ENCODE results near the gene AGTPBP1.

AGTPBP1 gene

DNA sequence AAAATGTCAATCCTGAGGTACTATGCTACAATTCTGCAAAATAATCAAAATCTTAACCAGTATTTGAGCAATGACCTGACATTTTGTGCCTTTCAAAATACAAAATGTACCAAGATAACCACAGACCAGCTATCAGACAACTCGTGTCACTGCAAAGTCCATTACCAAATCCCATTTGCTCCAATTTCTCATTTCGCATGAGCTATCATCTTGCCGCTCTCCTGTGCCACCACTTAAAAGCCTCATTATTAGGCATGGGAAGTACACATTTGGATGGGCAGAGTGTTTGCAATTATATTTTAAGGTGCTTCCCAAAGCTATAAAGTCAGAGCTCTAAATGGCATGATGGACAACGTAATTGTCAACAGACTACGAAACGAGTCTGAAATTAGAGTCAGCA, 205.2 kb downstream of the AGTPBP1 start:
- no peak for DNase-seq (ENCODE audit: low spot score)

DNA sequence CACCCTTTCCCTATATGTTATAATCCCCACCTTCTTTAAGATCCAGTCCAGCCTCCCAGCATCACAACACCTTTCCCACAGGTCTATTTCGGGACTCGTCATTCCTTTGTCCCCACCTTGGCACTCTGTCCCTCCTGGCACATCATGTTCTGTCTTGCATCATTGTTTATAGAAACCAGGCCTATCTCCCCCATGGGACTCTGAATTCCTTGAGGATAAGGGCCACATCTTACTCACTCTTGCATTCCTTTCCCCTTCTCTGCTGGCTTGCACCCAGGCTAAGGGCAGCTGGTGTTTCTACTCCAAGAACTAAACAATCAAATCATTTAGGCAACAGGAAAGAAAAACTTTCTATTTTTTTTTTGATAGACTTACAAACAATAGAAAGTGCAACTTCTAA, 205.7 kb downstream of the AGTPBP1 start:
- DNase-seq (ENCODE audit: low spot score) = no peak

DNA sequence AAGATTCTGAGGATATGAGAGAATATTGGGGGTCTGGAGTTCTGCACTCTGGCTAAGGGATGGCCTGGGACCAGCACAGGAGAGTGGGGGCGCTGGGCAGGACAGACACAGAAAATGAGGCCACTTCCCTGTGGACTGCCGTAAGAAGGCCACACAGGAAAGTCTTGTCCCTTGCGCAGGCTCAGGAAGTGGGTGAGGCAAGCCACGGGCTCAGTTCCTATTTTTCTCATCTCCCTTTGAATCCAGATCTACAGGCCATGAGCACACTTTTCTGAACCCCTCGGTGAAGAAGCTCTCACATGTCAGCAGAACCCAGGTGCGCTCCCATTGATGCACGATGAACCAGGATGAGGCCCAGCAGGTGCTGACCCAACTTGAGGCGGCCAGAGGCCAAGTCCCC, 207.4 kb downstream of the AGTPBP1 start:
- no peak for DNase-seq (ENCODE audit: low spot score)

GRCh38 chr9:85533538-85533937, 208.2 kb downstream of the AGTPBP1 start:
- no peak for DNase-seq (ENCODE audit: low spot score)

- no peak for DNase-seq (ENCODE audit: low spot score)
Measured at GRCh38 chr9:85530721-85531120, 211.0 kb downstream of the AGTPBP1 start.

DNA sequence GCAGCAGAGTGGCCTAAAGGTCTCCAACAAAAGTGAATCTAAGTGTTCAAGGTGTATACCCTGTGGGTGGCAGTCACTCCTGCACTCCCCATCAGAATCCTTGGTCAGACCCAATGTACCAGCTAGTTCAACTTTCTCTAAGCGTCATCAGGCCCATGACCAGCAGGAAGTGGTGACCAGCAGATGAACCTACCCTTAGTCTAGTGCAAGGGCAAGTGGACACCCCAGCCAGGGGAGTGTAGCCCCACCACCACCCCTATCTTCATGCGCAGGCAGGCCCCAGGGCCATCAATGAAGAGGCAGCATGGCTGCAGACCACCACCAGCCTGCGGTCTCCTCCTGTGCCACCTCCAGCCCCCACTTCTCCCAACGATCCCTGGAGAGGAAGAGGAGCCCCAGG, 213.1 kb downstream of the AGTPBP1 start:
- no peak for DNase-seq (ENCODE audit: low spot score)

DNA sequence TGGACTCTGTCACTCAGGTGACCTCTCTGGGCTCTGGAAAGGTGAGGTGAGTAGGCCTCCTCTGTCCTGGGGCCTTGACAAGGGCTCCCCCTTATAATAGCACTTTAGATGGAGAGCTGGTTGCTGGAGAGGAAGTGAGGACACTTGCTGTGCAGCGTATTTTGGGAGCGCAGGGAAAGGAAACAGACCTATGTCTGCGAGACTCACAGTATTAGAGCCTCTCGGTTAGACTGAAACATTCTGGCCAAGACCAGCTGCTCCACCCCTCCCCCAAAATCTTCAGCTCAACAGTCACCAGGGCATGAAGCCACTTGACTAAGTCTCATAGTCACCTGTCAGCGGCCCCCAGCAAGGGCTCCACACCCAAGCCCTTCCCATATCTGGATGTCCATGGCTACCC, 213.6 kb downstream of the AGTPBP1 start:
- DNase-seq (ENCODE audit: low spot score) = no peak

GRCh38 chr9:85527331-85528020, 214.3 kb downstream of the AGTPBP1 start:
- no peak for DNase-seq (ENCODE audit: low spot score)

DNA sequence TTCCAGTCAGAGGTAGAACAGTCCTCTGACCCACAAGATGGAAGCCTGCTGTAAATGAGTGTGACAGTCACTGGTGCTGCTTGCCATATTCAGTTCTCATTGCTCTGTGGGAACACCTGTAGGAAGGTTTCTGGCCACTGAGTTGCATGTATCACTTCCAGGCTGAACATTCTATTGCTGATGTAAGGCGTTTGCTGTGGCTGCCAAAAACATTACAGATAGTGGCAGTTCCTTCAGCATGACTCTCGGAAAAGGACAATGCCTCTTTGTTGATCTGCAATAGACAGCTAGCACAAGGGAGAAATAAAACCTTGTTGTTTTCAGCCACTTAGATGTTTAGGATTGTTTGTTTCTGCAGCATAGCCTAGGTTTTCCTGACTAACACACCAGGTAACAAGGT, 217.2 kb downstream of the AGTPBP1 start:
- DNase-seq (ENCODE audit: low spot score) = no peak

DNA sequence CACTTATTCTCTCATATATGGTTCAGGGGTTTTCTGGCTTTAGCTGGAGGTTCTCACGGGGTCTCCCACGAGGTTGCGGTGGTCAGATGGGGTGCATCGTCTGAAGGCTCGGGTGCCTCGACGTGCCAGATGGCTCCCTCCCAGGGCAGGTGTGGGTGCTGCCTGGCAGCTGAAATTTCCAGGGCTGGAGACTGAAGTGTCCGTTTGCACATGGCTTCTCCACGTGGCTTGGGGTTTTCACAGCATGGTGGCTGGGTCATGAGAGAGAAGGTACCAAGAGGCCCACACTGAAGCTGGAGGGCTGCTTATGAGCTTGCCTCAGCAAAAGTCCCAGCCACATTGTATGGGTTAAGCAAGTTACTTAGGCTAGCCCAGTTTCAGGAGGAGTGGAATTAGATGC, 218.6 kb downstream of the AGTPBP1 start:
- DNase-seq (ENCODE audit: low spot score) = no peak

GRCh38 chr9:85522459-85523092, 219.2 kb downstream of the AGTPBP1 start:
- DNase-seq (ENCODE audit: low spot score) = no peak

DNA sequence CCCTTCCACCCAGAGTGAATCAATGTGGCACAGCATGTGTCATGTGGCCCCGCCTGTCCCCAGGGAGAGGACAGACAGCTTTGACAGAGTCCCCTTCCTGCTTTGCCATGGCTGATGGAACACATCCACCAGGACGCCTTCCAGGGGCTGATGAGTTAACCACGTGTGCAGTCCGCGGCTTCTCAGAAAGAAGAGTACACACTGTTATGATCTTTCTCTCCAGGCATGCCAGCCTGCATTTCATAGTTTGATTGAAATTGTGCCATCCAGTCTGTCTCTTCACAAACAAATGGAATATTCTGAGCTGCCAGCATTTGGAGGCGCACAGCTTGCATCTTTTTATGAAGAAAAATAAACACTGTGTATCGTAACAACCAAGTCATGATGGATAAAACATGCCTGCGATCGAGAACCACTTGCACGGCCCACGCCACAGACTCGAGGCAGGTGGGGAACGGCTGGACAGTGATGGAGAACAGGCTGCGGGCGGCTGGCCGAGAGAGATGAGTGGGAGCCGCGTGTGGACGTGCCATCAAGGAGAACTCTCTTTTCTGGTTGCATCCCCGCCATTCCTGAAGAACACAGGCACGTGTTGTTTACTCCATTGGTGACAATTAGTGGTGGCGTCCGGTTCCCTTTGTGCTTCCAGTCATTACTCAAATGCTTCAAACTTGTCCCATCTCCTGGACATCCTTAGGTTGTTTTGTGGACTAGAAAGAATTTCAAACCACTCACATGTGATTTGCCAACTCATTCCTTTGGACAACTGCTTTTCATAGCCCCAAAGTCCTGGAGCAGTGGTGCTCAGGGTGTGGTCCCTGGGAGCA, 220.2 kb downstream of the AGTPBP1 start:
- no peak for DNase-seq (ENCODE audit: low spot score)

DNA sequence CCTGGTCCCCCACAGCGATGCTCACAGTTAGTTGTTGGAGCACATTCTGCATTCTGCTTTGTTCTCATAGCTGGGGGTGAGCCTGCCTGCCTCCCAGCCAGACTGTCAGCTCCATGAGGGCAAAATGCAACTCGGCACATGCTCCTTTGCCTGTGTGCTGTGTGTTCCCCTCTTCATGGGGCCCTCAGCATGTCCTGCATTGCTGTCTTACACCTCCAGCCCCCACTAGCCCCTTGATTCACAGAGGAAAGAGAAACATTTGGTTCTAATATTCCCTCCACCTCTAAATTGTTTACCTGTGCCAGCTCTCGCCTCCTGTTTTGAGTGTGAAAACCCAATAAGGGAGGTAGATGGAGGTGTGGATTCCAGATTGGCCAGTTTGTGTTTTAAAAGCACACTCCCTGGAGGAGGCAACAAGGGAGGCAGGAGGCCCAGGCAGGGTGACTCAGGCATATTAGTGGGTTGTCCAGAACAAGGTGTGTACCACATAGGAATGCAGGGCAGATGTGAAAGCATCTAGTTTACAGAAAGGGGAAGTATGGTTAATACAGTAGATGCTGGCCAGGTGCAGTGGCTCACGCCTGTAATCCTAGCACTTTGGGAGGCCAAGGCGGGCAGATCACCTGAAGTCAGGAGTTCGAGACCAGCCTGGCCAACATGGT, 224.6 kb downstream of the AGTPBP1 start:
- no peak for DNase-seq (ENCODE audit: low spot score)

- no peak for DNase-seq (ENCODE audit: low spot score)
Measured at GRCh38 chr9:85516455-85516854, 225.3 kb downstream of the AGTPBP1 start.

DNA sequence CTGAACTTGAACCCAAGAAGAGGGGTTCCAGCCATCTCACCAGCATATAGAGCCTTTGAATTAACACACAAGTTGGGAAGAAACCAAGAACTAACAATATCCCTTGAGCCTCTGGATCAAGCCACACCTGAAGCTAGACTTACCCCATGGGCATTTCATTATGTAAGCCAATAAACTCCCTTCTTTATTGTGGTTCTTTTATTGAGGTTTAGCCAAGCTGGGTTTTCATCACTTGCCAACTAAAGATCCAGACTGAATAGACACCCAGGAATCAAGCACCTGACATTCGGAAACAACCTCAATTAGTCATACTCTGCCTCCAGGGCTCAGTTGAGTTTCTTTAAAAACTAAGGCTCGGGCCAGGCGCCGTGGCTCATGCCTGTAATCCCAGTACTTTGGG, 226.7 kb downstream of the AGTPBP1 start:
- no peak for DNase-seq (ENCODE audit: low spot score)

- no peak for DNase-seq (ENCODE audit: low spot score)
Measured at GRCh38 chr9:85514256-85514655, 227.5 kb downstream of the AGTPBP1 start.

GRCh38 chr9:85511746-85512145, 230.0 kb downstream of the AGTPBP1 start:
- no peak for DNase-seq (ENCODE audit: low spot score)

DNA sequence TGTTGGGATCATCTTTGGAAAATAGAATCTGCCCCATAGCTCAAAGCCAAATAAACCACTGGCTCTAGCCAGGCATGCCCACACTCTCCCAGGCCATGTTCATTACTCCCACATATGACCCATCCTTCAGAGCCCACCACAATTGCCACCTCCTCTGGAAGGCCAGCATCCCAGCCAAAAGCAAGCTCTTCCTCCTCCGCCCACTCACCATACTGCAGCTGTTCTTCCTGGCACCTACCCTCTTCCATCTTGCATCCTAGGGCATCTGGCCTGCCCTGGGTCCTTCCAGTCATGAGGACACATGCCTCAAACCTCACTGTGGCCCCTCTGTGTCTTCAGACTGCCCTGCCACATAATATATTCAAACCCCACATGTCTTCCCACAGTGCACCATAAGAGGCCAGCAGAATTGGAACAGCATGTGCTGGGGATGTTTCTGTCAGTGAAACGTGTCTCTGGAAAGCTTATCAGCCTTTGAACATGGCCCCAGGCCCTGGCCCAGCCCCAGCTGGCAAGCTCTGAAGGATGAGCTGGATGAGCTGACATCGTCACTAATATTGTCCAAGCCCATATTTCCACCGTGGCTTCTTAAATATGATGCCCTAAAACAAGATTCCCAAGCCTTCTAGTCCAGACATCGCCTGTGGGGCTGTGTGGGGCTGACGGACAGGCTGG, 230.8 kb downstream of the AGTPBP1 start:
- no peak for DNase-seq (ENCODE audit: low spot score)

DNA sequence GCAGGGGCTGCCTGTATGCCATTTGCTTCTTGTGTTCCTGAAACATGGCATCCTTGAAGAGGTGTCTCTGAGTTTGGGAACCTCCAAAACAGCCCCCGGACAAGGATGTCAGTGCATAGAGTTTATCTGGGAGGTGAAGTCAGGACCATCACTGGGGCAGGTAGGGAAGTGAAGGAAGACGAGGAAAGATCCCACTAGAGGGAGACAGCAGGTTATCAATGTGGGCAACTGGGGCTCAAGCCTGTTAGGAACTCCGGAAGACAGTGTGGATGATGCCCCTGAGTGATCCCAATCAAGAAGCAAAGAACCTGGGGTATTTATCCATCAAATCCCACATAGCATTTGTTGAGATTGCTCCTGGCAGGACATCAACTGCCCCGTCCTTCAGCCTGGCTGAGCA, 233.1 kb downstream of the AGTPBP1 start:
- DNase-seq (ENCODE audit: low spot score) = no peak

DNA sequence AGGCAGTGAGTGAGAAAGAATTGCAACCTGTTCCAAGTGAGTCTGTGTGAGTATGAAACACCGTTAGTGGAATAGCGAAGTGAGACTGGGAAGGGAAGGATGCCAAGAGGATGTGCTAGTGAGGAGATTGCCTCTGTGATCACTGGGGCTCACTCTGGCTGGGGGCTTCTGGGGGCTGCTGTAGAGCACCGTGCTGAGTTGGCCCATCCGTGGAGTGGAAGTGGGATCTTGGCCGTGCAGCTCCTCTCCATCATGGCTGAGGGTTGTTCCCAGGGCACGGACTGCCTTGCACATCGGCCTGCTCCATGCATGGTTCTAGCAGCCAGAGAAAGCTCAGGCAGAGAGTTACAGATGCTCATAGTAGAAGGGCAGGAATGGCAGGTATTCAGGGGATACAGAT, 236.1 kb downstream of the AGTPBP1 start:
- DNase-seq (ENCODE audit: low spot score) = no peak

- DNase-seq (ENCODE audit: low spot score) = no peak
Measured at GRCh38 chr9:85502815-85503655, 238.7 kb downstream of the AGTPBP1 start.

All from CD4-positive, alpha-beta T cell treated with Interleukin-15 for 4 hours (primary cell).